SK-N-MC (cell line): ENCODE data around the gene ZDHHC14.

Experiments used
- EZH2 ChIP-seq: fragments of 200-600 bp; sonication (generic); IDR thresholded peaks from one replicate; pipeline ENCODE4 v1.6.1; 2017; ENCODE audit warnings: antibody characterized with exemption
- POLR2AphosphoS5 ChIP-seq: IDR thresholded peaks from 2 replicates; pipeline ENCODE4 v1.6.1; 2012; ENCODE audit warnings: mild to moderate bottlenecking, low read depth, low read length, borderline replicate concordance

GRCh38 chr6:157554747-157555146 lies 173.8 kb downstream of the ZDHHC14 start:
- TF ChIP-seq POLR2AphosphoS5: no peak
- no peak for TF ChIP-seq EZH2
